ENCODE results near the gene MCF2L2.

- TF ChIP-seq YY1 (IDR thresholded peaks at IDR 0.05; ENCODE audit: insufficient read depth, insufficient read length) (no peak), SUZ12 (IDR thresholded peaks at IDR 0.05; ENCODE audit: extremely low read depth, insufficient read depth, insufficient read length) (no peak)
Measured at GRCh38 chr3:183172051-183172639, 256.3 kb downstream of the MCF2L2 start.

Data from NT2/D1 (cell line).